Activated CD8-positive, alpha-beta T cell treated with anti-CD3 and anti-CD28 coated beads for 36 hours (primary cell): Measurements from ENCODE around the gene RCSD1. TPM values are rescaled to one million over a fixed set of nuclear protein-coding genes. Genes with fewer than 3 reads are reported as not detected.

Experiments used
- ATAC-seq: fragments of 200-7000 bp; cut with Tn5 transposase; one replicate; pipeline ENCODE4 v1.10.0; 2021; ENCODE audit warnings: mild to moderate bottlenecking, moderate library complexity
- CTCF ChIA-PET: fragments of 350-600 bp; sonication (Branson Sonifier 250); formaldehyde crosslinking; loops from one replicate; lab custom pipeline; 2021; ENCODE audit warnings: antibody characterized with exemption; lab: Charles Lee
- POLR2A ChIA-PET: fragments of 350-600 bp; sonication (Branson Sonifier 250); formaldehyde crosslinking; loops from one replicate; lab custom pipeline; 2021; ENCODE audit warnings: antibody characterized with exemption; lab: Charles Lee
- DNase-seq: peaks from one replicate; pipeline ENCODE4 v3.0.0-alpha.2; 2020
- H3K27ac Mint-ChIP-seq: one replicate; pipeline ENCODE4 v1.8.0; 2021; ENCODE audit warnings: mild to moderate bottlenecking, mixed read lengths
- H3K27me3 Mint-ChIP-seq: one replicate; pipeline ENCODE4 v1.8.0; 2021; ENCODE audit warnings: mixed read lengths
- H3K36me3 Mint-ChIP-seq: one replicate; pipeline ENCODE4 v1.8.0; 2021; ENCODE audit warnings: low read depth, mixed read lengths
- H3K4me1 Mint-ChIP-seq: one replicate; pipeline ENCODE4 v1.8.0; 2021; ENCODE audit warnings: low read depth, mixed read lengths
- H3K4me3 Mint-ChIP-seq: one replicate; pipeline ENCODE4 v1.8.0; 2021; ENCODE audit warnings: mild to moderate bottlenecking, moderate library complexity, mixed read lengths
- H3K9me3 Mint-ChIP-seq: one replicate; pipeline ENCODE4 v1.8.0; 2021; ENCODE audit warnings: mixed read lengths
- intact Hi-C: fragments of 100-400 bp; cut with micrococcal nuclease; formaldehyde crosslinking; loops from one replicate; pipeline ENCODE4 v1.10.0; 2022
- total RNA-seq, 2 experiments: library from RNA; stranded (reverse); gene quantifications; one replicate each; pipeline ENCODE4 v1.2.3, GENCODE V29; 2021
- TF ChIP-seq, protein P1 (sequence below): fragments of 200-600 bp; IDR thresholded peaks from one replicate; pipeline ENCODE4 v1.8.0; 2022; ENCODE audit warnings: antibody characterized with exemption, mild to moderate bottlenecking

The RCSD1 gene, protein sequence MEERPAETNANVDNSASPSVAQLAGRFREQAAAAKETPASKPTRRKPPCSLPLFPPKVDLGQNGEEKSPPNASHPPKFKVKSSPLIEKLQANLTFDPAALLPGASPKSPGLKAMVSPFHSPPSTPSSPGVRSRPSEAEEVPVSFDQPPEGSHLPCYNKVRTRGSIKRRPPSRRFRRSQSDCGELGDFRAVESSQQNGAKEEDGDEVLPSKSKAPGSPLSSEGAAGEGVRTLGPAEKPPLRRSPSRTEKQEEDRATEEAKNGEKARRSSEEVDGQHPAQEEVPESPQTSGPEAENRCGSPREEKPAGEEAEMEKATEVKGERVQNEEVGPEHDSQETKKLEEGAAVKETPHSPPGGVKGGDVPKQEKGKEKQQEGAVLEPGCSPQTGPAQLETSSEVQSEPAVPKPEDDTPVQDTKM
- total RNA-seq = 10 to 100 TPM; 66.4 to 67.9 TPM

DNA sequence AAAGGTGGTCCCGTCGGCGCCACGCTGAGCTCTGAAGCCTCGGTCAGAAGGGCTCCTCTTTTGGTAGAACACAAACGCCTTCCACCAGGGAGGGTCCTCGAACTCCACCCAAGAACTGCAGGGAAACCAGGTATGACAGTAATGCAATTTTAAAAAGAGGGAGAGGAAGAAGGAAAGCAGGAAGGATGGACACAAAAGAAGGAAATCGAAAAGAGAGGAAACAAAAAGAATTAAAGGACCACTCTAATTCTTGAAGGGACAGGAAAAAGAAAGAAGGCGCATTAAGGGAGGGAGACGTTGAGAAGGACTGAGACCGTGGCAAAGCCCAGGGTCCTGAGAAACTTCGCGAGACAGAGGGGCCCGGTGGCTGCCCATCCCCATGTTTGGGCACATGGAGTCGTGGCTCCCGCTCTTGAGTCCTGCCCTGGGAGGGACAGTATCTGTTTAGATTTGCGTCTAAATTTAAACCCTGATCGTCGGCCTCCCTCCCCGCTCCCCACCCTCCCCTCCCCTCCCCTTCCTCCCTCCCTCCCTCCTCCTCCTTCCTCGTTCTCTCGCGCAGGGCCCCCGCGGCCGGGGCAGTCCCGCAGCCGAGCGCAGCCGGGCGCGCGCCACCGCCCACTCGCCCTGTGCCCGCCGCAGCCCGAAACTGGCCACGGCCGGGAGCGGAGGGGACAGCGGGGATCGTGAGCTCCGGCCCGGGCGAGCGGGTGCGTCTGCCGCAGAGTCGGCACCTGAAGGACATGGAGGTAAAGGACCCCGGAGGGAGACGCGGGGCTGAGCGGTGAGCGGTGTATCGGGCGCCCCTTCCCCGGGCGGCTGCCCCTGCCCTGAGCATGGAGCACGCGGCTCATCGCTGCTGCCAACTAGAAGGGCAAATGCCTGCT lies at the start of gene RCSD1:
RCSD1 (plus strand) TSS at position 552 of the 887 bp plus-strand sequence; CDS start at position 744, 192 bp downstream.
- H3K4me3 Mint-ChIP-seq = peak within 1 kb of the TSS; percentile 89
- CTCF ChIA-PET = interaction anchor here (1.1 to 5.0 kb wide), 4 partner anchors 8 to 85 kb away, joined by 3 to 35 read pairs (median 12); no protein-coding TSS in a partner anchor
- H3K36me3 Mint-ChIP-seq = peaks cover 45% of the 10 kb centered on the region
- peaks cover 54% of the 10 kb centered on the region for H3K4me1 Mint-ChIP-seq
- intact Hi-C loops = loop anchor here (5.0 kb wide), 1 partner anchor 57 kb away; no protein-coding TSS in a partner anchor
- DNase-seq (peak; percentile 68), ATAC-seq (peak; percentile 26)
- TF ChIP-seq, protein P1, sequence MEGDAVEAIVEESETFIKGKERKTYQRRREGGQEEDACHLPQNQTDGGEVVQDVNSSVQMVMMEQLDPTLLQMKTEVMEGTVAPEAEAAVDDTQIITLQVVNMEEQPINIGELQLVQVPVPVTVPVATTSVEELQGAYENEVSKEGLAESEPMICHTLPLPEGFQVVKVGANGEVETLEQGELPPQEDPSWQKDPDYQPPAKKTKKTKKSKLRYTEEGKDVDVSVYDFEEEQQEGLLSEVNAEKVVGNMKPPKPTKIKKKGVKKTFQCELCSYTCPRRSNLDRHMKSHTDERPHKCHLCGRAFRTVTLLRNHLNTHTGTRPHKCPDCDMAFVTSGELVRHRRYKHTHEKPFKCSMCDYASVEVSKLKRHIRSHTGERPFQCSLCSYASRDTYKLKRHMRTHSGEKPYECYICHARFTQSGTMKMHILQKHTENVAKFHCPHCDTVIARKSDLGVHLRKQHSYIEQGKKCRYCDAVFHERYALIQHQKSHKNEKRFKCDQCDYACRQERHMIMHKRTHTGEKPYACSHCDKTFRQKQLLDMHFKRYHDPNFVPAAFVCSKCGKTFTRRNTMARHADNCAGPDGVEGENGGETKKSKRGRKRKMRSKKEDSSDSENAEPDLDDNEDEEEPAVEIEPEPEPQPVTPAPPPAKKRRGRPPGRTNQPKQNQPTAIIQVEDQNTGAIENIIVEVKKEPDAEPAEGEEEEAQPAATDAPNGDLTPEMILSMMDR = no peak
- peaks cover 7% of the 10 kb centered on the region for H3K9me3 Mint-ChIP-seq
- H3K27ac Mint-ChIP-seq = peak within 1 kb of the TSS; percentile 95
- H3K27me3 Mint-ChIP-seq = no peaks in the 10 kb centered on the region
- POLR2A ChIA-PET = interaction anchor here (0.8 to 8.8 kb wide), 11 partner anchors 8 to 306 kb away, joined by 3 to 40 read pairs (median 4); no protein-coding TSS in a partner anchor

DNA sequence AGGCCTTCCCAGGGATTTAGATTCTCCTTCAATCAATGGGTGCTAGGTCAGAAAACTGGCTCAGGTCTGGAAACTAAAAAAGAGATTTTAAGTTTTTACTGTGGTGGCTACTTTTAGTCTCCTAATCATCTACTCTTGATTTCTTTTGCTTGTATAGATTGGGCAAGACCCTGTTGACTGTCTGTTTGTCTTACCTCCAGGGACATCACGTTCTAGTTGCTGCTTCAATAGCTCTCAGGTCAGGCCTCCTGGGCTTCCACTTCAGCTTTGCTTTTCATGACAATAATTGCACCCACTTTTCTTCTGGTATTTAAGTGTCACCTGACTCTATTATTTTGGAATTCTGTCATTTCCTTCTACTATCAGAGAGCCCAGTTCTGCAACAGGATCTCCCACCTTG lies 48.0 kb upstream of the RCSD1 start:
- ChIA-PET POLR2A (interaction anchor here (1.4 kb wide), 1 partner anchor 106 kb away, joined by 3 read pairs; no protein-coding TSS in a partner anchor), CTCF (interaction anchor here (1.6 to 2.1 kb wide), 4 partner anchors 11 to 106 kb away, joined by 3 to 8 read pairs (median 6); no protein-coding TSS in a partner anchor)
- Mint-ChIP-seq H3K27ac (no peak overlapping the region), H3K4me1 (no peaks in the 10 kb centered on the region), H3K9me3 (no peaks in the 10 kb centered on the region), H3K36me3 (no peaks in the 10 kb centered on the region), H3K27me3 (peaks cover 5% of the 10 kb centered on the region), H3K4me3 (no peak overlapping the region)
- intact Hi-C loops = no loop called here
- no peak for DNase-seq
- TF ChIP-seq, protein P1 = no peak
- ATAC-seq = no peak

DNA sequence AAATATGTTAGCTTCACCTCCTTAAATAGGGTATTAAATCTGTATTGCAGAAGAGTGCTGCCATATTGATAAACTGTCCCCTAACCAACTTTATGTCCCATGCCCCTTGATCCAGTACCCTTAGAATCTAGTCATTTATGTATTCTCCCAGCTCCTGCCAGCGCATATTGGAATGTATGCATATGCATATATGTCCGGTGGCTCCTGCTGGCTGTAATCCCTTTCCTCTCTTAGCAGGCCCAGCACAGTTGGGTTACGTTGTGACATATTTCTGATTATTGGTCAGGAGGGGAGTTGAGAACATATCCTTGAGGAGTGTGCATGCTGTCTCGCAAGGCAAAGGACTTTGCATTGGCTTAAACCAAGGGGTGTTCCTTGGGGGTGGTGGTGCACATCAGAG lies 47.3 kb upstream of the RCSD1 start:
- Mint-ChIP-seq H3K27me3 (peaks cover 2% of the 10 kb centered on the region), H3K4me3 (no peak overlapping the region), H3K27ac (no peak overlapping the region), H3K36me3 (no peaks in the 10 kb centered on the region), H3K4me1 (no peaks in the 10 kb centered on the region), H3K9me3 (no peaks in the 10 kb centered on the region)
- CTCF ChIA-PET = interaction anchor here (1.3 to 2.1 kb wide), 3 partner anchors 25 to 105 kb away, joined by 3 to 8 read pairs (median 6); no protein-coding TSS in a partner anchor
- POLR2A ChIA-PET = interaction anchor here (1.4 kb wide), 1 partner anchor 105 kb away, joined by 3 read pairs; no protein-coding TSS in a partner anchor
- DNase-seq = no peak
- intact Hi-C loops = no loop called here
- TF ChIP-seq, protein P1 = no peak
- ATAC-seq = no peak

DNA sequence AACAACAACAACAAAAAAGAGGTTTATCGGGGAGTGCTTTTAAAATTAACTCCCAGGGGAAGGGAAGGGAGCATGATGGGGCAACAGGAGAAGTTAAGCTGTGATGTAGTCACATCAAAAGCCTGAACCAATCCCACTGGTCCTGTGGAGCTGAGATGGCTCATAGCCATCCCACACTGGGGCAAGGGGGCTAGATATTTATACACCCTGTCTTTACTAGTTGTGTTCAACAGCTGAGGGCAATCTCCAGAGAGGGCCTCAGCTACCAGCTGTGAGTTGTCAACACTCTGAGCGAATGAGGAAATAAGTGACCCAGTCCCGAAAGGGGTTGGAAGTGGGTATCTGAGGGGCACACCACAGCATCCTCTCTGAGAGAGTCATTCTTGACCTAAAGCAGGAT lies 45.5 kb upstream of the RCSD1 start:
- ATAC-seq (no peak), DNase-seq (no peak)
- Mint-ChIP-seq H3K36me3 (no peaks in the 10 kb centered on the region), H3K4me3 (no peak overlapping the region), H3K9me3 (no peaks in the 10 kb centered on the region), H3K27ac (no peak overlapping the region), H3K4me1 (no peaks in the 10 kb centered on the region), H3K27me3 (no peaks in the 10 kb centered on the region)
- intact Hi-C loops = no loop called here
- ChIA-PET CTCF (no interaction called here), POLR2A (no interaction called here)
- TF ChIP-seq, protein P1 = no peak
